Ascending aorta (tissue), 2 donors: Measurements from ENCODE around the gene NFE2L1. TPM values are rescaled to one million over a fixed set of nuclear protein-coding genes. Genes with fewer than 3 reads are reported as not detected.

ENCODE experiments used
- DNase-seq, 2 donors: peaks; one replicate each; pipeline ENCODE4 v3.0.0-alpha.2; 2019; ENCODE audit warnings: low spot score in 2 of 2
- H3K27ac ChIP-seq, 2 donors: fragments of 200-600 bp; sonication (generic); one replicate each; pipeline ENCODE4 v1.5.1; 2016 to 2017; ENCODE audit warnings: mild to moderate bottlenecking in 1 of 2
- H3K27me3 ChIP-seq: fragments of 200-600 bp; sonication (generic); one replicate; pipeline ENCODE4 v1.5.1; 2017
- H3K36me3 ChIP-seq, 2 donors: fragments of 200-600 bp; sonication (generic); one replicate each; pipeline ENCODE4 v1.5.1; 2016
- H3K4me1 ChIP-seq, 2 donors: fragments of 200-600 bp; sonication (generic); one replicate each; pipeline ENCODE4 v1.5.1; 2016 to 2017; ENCODE audit warnings: mild to moderate bottlenecking in 1 of 2
- H3K4me3 ChIP-seq, 2 donors: fragments of 200-600 bp; sonication (generic); one replicate each; pipeline ENCODE4 v1.5.1; 2016 to 2017; ENCODE audit warnings: mild to moderate bottlenecking in 1 of 2
- H3K9me3 ChIP-seq, 2 donors: fragments of 200-600 bp; sonication (generic); one replicate each; pipeline ENCODE4 v1.5.1; 2016
- intact Hi-C: fragments of 100-400 bp; cut with DNase I; formaldehyde crosslinking; loops from one replicate; pipeline ENCODE4 v1.15.1; 2023
- total RNA-seq: library from RNA; depleted of rRNA; stranded (reverse); fragments of >200 nt; gene quantifications from one replicate; pipeline ENCODE4 v1.1.0, GENCODE V29; 2016
- TF ChIP-seq, protein P1 (sequence below), 3 experiments: fragments of 200-600 bp in 2 of 3; fragments of 450-650 bp in 1 of 3; sonication (generic) in 2 of 3; IDR thresholded peaks; one replicate each; pipeline ENCODE4 v1.5.1; 2016 to 2019; ENCODE audit warnings: antibody characterized with exemption in 3 of 3, mild to moderate bottlenecking in 1 of 3, moderate library complexity in 1 of 3

Gene NFE2L1
- total RNA-seq, 1 donor from 2014 or later: 114 TPM

DNA sequence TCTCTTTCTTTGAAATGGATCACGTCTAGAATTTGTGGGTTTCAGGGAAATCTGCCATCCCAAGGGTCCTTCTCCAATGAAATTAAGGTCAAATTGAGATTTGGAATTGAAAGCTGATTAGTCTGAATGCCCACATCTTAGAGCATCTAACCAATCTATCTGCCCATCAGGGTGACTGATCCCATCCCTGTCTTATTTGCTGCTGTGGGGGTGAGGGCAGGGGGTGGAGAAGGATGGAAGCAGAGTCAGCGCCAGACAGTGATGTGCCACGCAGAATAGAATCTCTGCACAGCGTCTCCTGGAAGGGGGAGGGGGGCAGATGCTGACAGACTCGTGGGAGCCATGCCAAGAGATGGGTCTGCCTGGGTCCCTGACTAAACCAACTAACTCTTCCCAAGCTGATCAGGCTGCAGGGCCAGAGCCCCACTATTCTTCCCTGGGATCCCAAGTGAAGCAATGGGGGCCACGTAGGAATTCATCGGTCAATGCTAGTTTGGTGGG is 45.2 kb upstream of the NFE2L1 start:
- Histone ChIP-seq H3K27ac (no peak overlapping the region), H3K27me3 (peaks cover 1% of the 10 kb centered on the region), H3K9me3 (no peaks in the 10 kb centered on the region), H3K36me3 (no peaks in the 10 kb centered on the region), H3K4me1 (peaks cover 0 to 5% of the 10 kb centered on the region in 2 donors), H3K4me3 (no peak overlapping the region)
- no peak for DNase-seq
- TF ChIP-seq, protein P1, sequence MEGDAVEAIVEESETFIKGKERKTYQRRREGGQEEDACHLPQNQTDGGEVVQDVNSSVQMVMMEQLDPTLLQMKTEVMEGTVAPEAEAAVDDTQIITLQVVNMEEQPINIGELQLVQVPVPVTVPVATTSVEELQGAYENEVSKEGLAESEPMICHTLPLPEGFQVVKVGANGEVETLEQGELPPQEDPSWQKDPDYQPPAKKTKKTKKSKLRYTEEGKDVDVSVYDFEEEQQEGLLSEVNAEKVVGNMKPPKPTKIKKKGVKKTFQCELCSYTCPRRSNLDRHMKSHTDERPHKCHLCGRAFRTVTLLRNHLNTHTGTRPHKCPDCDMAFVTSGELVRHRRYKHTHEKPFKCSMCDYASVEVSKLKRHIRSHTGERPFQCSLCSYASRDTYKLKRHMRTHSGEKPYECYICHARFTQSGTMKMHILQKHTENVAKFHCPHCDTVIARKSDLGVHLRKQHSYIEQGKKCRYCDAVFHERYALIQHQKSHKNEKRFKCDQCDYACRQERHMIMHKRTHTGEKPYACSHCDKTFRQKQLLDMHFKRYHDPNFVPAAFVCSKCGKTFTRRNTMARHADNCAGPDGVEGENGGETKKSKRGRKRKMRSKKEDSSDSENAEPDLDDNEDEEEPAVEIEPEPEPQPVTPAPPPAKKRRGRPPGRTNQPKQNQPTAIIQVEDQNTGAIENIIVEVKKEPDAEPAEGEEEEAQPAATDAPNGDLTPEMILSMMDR (IDR thresholded peaks at IDR 0.05): no peak
- intact Hi-C loops: no loop called here

DNA sequence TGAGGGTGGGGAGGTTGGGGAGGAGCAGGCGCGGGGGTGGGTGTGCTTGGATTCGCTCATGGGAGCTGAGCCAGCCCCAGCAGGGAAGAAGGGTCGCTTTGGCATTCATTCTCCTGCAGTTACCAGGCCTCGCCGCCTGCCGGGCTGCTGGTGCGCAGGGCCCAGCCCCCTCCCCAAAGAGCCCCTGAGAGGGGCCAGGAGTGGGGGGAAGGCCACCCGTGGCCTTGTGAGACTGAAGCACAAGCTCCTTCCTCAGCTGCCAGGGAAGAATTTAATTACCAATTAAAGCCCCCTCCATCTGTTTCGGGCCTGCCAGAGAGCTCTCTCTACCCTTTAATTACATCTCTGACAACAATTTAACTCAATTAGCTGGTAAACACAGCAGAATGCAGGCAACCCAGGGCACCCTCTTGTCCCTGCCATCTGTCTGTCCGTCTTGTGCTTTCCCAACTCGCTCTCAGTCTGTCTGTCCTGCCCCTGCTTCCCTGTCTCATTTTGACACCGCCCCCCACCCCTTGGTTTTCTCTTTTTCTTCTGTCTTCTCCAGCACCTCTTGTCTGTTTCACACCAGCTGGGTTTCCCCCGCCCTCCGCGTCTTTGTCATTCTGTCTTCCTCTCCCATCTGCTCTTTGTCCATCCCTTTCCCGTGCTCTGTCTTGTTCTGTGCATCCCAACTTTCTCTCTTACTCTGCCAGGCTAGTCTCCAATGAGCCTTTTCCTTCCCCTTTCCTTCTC is 44.6 kb upstream of the NFE2L1 start:
- H3K36me3 ChIP-seq: no peaks in the 10 kb centered on the region
- H3K27ac ChIP-seq: no peak overlapping the region
- H3K4me3 ChIP-seq: no peak overlapping the region
- H3K4me1 ChIP-seq: peaks cover 0 to 5% of the 10 kb centered on the region in 2 donors
- H3K27me3 ChIP-seq: no peaks in the 10 kb centered on the region
- DNase-seq: no peak
- no peaks in the 10 kb centered on the region for H3K9me3 ChIP-seq
- intact Hi-C loops: no loop called here
- TF ChIP-seq, protein P1 (IDR thresholded peaks at IDR 0.05): no peak

- Histone ChIP-seq H3K27ac (no peak overlapping the region), H3K9me3 (no peaks in the 10 kb centered on the region), H3K27me3 (no peaks in the 10 kb centered on the region), H3K36me3 (no peaks in the 10 kb centered on the region), H3K4me3 (no peak overlapping the region), H3K4me1 (peaks cover 0 to 5% of the 10 kb centered on the region in 2 donors)
- TF ChIP-seq, protein P1 (IDR thresholded peaks at IDR 0.05): no peak
- no peak for DNase-seq
- intact Hi-C loops: no loop called here
These were observed 43.2 kb upstream of the NFE2L1 start for GRCh38 chr17:48004983-48005382.

- H3K27me3 ChIP-seq: no peaks in the 10 kb centered on the region
- no peak overlapping the region for H3K27ac ChIP-seq
- H3K4me1 ChIP-seq: peaks cover 4 to 9% of the 10 kb centered on the region in 2 donors
- H3K9me3 ChIP-seq: no peaks in the 10 kb centered on the region
- intact Hi-C loops: no loop called here
- no peak for DNase-seq
- H3K36me3 ChIP-seq: no peaks in the 10 kb centered on the region
- TF ChIP-seq, protein P1 (IDR thresholded peaks at IDR 0.05): no peak
- H3K4me3 ChIP-seq: no peak overlapping the region
These were observed 41.0 kb upstream of the NFE2L1 start for GRCh38 chr17:48006936-48007709.

GRCh38 chr17:48010193-48010592 is 38.0 kb upstream of the NFE2L1 start:
- no peaks in the 10 kb centered on the region for H3K27me3 ChIP-seq

More at GRCh38 chr17:48010193-48010592, 38.0 kb upstream of the NFE2L1 start:
- H3K36me3 ChIP-seq: no peaks in the 10 kb centered on the region
- H3K4me3 ChIP-seq: no peak overlapping the region
- no peak overlapping the region for H3K27ac ChIP-seq
- TF ChIP-seq, protein P1 (IDR thresholded peaks at IDR 0.05): no peak
- intact Hi-C loops: no loop called here
- no peak for DNase-seq
- no peaks in the 10 kb centered on the region for H3K9me3 ChIP-seq
- peaks cover 4 to 10% of the 10 kb centered on the region in 2 donors for H3K4me1 ChIP-seq
